GM12878 (cell line): Measurements from ENCODE around the gene STATH.

Experiments
- ATF3 ChIP-seq: IDR thresholded peaks from 2 replicates; pipeline ENCODE4 v1.6.1; 2011; ENCODE audit warnings: low read depth, mild to moderate bottlenecking, low read length, moderate library complexity, borderline replicate concordance; ENCODE audit errors: extremely low read depth
- ATF7 ChIP-seq: fragments of 450-650 bp; IDR thresholded peaks from 2 replicates; pipeline ENCODE4 v1.6.1; 2016; ENCODE audit warnings: low read depth, mild to moderate bottlenecking
- CTCF ChIP-seq, 3 experiments: IDR thresholded peaks in 2 of 3; conservative IDR thresholded peaks in 1 of 3; 2 replicates each; pipeline ENCODE4 v1.5.1; 2011; ENCODE audit warnings: low read depth in 3 of 3, low read length in 3 of 3, mild to moderate bottlenecking in 3 of 3, control low read depth in 2 of 3, moderate library complexity in 2 of 3, inconsistent platforms in 1 of 3, mixed read lengths in 1 of 3; ENCODE audit not compliant: control insufficient read depth in 2 of 3, insufficient read depth in 1 of 3; ENCODE audit errors: extremely low read depth in 1 of 3
- EGR1 ChIP-seq, 2 experiments: IDR thresholded peaks; 1 replicate in 1 of 2; 2 replicates in 1 of 2; pipeline ENCODE4 v1.6.1; 2011 to 2012; ENCODE audit warnings: low read depth in 2 of 2, low read length in 2 of 2, borderline replicate concordance in 1 of 2, mild to moderate bottlenecking in 1 of 2, moderate library complexity in 1 of 2
- ELK1 ChIP-seq: IDR thresholded peaks from 2 replicates; pipeline ENCODE4 v1.6.1; 2012; ENCODE audit warnings: low read depth, low read length, improper control_type of control experiment
- FOXK2 ChIP-seq: fragments of 450-650 bp; IDR thresholded peaks from 2 replicates; pipeline ENCODE4 v1.6.1; 2017; ENCODE audit warnings: mild to moderate bottlenecking, moderate library complexity
- SP1 ChIP-seq: IDR thresholded peaks from one replicate; pipeline ENCODE4 v1.6.1; 2011; ENCODE audit warnings: low read depth, low read length
- ZNF274 ChIP-seq: IDR thresholded peaks from one replicate; pipeline ENCODE4 v1.8.0; 2011; ENCODE audit not compliant: insufficient read length, insufficient read depth

- TF ChIP-seq ELK1 (no peak), ZNF274 (no peak), EGR1 (IDR thresholded peaks at IDR 0.05; ENCODE audit: borderline replicate concordance in 1 of 2, low read depth in 2 of 2, low read length in 2 of 2) (no peak), ATF3 (no peak), ATF7 (no peak), CTCF (IDR thresholded peaks at IDR 0.05 in 2 of 3, conservative IDR thresholded peaks at IDR 0.05 in 1 of 3; ENCODE audit: control insufficient read depth in 2 of 3, extremely low read depth in 1 of 3, insufficient read depth in 1 of 3, low read depth in 3 of 3, low read length in 3 of 3) (no peak), FOXK2 (no peak), SP1 (no peak)
Observed at GRCh38 chr4:69951602-69952001, 44.2 kb upstream of the STATH start.
